ENCODE data around the gene SULT1A1. TPM values are rescaled to one million over a fixed set of nuclear protein-coding genes. Genes with fewer than 3 reads are reported as not detected.
A peak's percentile ranks its signal among the peaks of the same experiment; 100 is the strongest.

SULT1A1 gene
- total and polyA plus RNA-seq, 2 of the 13 experiments (the other 11 are each of a cell fraction or from before 2014, with no cell fraction given): 114 to 147 TPM

DNA sequence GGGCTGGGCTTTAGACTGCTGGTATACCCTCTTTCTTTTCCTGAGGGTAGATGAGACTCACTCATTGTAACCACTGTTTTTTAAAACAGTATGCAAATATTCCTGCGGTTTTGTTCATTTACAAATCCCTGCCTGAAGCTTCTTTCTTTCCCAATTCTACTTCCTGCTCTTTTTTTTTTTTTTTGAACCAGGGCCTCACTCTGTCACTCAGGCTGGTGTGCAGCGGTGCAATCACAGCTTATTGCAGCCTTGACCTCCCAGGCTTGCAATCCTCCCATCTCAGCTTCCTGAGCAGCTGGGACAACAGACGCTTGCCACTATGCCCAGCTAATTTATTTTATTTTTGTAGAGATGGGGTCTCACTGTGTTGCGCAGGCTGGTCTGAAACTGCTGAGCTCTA lies 8.0 kb upstream of the SULT1A1 start (continued):
- TF ChIP-seq, protein P1, sequence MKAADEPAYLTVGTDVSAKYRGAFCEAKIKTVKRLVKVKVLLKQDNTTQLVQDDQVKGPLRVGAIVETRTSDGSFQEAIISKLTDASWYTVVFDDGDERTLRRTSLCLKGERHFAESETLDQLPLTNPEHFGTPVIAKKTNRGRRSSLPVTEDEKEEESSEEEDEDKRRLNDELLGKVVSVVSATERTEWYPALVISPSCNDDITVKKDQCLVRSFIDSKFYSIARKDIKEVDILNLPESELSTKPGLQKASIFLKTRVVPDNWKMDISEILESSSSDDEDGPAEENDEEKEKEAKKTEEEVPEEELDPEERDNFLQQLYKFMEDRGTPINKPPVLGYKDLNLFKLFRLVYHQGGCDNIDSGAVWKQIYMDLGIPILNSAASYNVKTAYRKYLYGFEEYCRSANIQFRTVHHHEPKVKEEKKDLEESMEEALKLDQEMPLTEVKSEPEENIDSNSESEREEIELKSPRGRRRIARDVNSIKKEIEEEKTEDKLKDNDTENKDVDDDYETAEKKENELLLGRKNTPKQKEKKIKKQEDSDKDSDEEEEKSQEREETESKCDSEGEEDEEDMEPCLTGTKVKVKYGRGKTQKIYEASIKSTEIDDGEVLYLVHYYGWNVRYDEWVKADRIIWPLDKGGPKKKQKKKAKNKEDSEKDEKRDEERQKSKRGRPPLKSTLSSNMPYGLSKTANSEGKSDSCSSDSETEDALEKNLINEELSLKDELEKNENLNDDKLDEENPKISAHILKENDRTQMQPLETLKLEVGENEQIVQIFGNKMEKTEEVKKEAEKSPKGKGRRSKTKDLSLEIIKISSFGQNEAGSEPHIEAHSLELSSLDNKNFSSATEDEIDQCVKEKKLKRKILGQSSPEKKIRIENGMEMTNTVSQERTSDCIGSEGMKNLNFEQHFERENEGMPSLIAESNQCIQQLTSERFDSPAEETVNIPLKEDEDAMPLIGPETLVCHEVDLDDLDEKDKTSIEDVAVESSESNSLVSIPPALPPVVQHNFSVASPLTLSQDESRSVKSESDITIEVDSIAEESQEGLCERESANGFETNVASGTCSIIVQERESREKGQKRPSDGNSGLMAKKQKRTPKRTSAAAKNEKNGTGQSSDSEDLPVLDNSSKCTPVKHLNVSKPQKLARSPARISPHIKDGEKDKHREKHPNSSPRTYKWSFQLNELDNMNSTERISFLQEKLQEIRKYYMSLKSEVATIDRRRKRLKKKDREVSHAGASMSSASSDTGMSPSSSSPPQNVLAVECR (CRISPR knock-in tag; IDR thresholded peaks at IDR 0.05; ENCODE audit: borderline replicate concordance): no peak
- TF ChIP-seq ATRX (CRISPR knock-in tag; IDR thresholded peaks at IDR 0.05; ENCODE audit: borderline replicate concordance) (no peak), ZFX (CRISPR knock-in tag; IDR thresholded peaks at IDR 0.05; ENCODE audit: low read depth) (no peak), TCF7 (IDR thresholded peaks at IDR 0.05; ENCODE audit: low read depth) (peak; percentile 58; the same call in 1 of the 2 replicates), ZNF766 (CRISPR knock-in tag; IDR thresholded peaks at IDR 0.05; ENCODE audit: borderline replicate concordance) (no peak), NR2C2 (CRISPR knock-in tag; IDR thresholded peaks at IDR 0.05; ENCODE audit: borderline replicate concordance) (peak; percentile 67), SNRNP70 (IDR thresholded peaks at IDR 0.05; ENCODE audit: low read depth, low read length) (no peak), NFATC3 (CRISPR knock-in tag; IDR thresholded peaks at IDR 0.05) (no peak), HNRNPK (IDR thresholded peaks at IDR 0.05; ENCODE audit: low read depth, low read length, poor library complexity, severe bottlenecking) (no peak), POLR2A (IDR thresholded peaks at IDR 0.05; ENCODE audit: insufficient read depth in 1 of 2, low read depth in 2 of 2, low read length in 2 of 2) (no peak), ZNF883 (CRISPR knock-in tag; IDR thresholded peaks at IDR 0.05; ENCODE audit: not compliant biosample characterization) (no peak), JARID2 (CRISPR knock-in tag; IDR thresholded peaks at IDR 0.05; ENCODE audit: insufficient replicate concordance) (no peak), ZNF30 (CRISPR knock-in tag; IDR thresholded peaks at IDR 0.05) (no peak), WIZ (CRISPR knock-in tag; IDR thresholded peaks at IDR 0.05) (no peak), CAMTA2 (CRISPR knock-in tag; IDR thresholded peaks at IDR 0.05; ENCODE audit: borderline replicate concordance) (no peak), RXRB (CRISPR knock-in tag; IDR thresholded peaks at IDR 0.05; ENCODE audit: borderline replicate concordance) (peak; percentile 60; the same call in 1 of the 2 replicates), CCAR2 (optimal IDR thresholded peaks at IDR 0.05; ENCODE audit: low read depth, low read length) (no peak), ZNF530 (CRISPR knock-in tag; IDR thresholded peaks at IDR 0.05; ENCODE audit: low read depth) (no peak), ISL2 (CRISPR knock-in tag; IDR thresholded peaks at IDR 0.05) (no peak), KLF9 (CRISPR knock-in tag; IDR thresholded peaks at IDR 0.05; ENCODE audit: low read depth) (no peak), RXRA (CRISPR knock-in tag; IDR thresholded peaks at IDR 0.05) (no peak; the same call in 1 of the 2 replicates), ZNF333 (CRISPR knock-in tag; IDR thresholded peaks at IDR 0.05; ENCODE audit: borderline replicate concordance) (no peak)
- TF ChIP-seq, protein P2, sequence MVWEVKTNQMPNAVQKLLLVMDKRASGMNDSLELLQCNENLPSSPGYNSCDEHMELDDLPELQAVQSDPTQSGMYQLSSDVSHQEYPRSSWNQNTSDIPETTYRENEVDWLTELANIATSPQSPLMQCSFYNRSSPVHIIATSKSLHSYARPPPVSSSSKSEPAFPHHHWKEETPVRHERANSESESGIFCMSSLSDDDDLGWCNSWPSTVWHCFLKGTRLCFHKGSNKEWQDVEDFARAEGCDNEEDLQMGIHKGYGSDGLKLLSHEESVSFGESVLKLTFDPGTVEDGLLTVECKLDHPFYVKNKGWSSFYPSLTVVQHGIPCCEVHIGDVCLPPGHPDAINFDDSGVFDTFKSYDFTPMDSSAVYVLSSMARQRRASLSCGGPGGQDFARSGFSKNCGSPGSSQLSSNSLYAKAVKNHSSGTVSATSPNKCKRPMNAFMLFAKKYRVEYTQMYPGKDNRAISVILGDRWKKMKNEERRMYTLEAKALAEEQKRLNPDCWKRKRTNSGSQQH (CRISPR knock-in tag; IDR thresholded peaks at IDR 0.05; ENCODE audit: low read depth): no peak
- TF ChIP-seq, protein P3, sequence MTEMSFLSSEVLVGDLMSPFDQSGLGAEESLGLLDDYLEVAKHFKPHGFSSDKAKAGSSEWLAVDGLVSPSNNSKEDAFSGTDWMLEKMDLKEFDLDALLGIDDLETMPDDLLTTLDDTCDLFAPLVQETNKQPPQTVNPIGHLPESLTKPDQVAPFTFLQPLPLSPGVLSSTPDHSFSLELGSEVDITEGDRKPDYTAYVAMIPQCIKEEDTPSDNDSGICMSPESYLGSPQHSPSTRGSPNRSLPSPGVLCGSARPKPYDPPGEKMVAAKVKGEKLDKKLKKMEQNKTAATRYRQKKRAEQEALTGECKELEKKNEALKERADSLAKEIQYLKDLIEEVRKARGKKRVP (CRISPR knock-in tag; IDR thresholded peaks at IDR 0.05): 0 out of 4 replicates have a peak, but pooled peaks of 1 of the 2 experiments have one; percentile 34
